CD4-positive, alpha-beta T cell treated with Interleukin-21 for 1 hour (primary cell): Measurements from ENCODE around the gene TMEM52.

Experiments used
- DNase-seq: peaks from one replicate; pipeline ENCODE4 v3.0.0-alpha.2; 2020

TMEM52 gene

DNA sequence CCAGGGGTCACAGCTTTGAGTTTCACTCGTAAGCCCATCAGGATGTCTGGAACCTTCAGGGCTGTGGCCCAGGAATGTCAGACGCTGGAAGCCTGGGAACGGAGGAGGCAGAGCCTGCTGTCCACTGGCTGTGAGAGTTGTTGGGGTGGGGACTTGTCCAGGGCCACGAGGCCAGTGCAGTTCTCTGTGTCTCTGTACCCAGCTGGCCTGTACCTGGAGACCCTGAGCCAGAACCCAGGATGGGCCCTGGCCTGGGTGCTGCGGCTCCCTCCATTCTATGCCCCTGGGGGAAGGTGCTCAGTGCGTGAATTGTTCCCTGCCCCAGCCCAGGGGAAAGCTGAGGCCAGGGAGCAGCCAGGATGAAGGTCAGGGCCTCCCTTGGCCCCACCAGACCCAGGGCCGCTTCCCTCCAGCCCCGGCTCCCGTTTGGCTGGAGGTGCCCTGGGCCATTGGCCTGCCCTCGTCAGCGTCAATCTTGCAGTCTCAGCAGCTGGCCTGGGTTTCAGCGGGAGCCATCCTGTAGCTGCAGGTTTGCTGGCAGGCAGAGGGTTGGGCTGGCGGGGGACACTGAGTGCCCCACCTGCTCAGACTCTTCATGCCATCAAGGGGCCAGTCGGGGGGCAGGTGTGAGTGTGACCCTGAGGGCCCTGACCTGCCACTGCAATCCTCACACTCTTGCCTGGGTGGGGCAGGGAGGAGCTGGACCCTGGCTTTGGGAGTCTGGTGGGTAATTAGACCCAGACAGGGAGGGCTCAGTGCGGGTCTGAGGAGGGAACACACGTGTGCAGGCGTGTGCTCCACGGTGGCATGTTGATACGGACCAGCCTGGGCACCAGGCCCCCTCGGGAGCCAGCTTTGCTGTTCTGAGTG lies 4.7 kb downstream of the TMEM52 start:
- no peak for DNase-seq

DNA sequence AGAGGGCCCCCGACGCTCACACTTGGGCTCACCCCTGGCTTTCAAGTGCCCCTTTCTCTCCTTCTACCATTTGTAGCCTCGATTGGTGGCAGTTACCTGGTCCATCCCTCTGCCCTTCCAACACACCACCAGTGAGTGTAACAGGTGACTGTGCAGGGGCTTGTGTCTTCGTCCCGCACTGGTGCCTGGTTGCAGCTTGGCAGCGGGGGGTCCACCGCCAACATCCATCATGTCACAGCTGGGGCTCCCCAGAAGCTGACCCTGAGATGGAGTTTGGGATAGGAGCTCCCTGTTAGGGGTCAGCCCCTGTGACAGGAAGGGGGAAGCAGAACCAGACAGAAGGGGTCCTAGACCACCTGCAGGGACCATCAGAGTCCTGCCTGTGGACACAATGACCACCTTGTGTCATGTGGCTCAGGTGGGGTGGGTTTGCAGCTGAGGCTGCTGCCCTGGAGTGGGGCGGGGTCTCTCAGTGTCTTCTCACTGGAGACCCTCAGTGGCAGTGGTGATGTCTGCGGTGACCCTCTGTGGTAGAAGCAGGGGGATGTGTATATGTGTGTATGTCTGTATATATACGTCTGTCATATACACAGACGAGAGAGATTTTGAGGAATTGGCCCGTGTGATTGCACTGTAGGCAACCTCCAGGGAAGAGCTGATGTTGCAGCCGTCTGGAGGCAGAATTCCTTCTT lies 7.6 kb downstream of the TMEM52 start:
- DNase-seq: no peak

DNA sequence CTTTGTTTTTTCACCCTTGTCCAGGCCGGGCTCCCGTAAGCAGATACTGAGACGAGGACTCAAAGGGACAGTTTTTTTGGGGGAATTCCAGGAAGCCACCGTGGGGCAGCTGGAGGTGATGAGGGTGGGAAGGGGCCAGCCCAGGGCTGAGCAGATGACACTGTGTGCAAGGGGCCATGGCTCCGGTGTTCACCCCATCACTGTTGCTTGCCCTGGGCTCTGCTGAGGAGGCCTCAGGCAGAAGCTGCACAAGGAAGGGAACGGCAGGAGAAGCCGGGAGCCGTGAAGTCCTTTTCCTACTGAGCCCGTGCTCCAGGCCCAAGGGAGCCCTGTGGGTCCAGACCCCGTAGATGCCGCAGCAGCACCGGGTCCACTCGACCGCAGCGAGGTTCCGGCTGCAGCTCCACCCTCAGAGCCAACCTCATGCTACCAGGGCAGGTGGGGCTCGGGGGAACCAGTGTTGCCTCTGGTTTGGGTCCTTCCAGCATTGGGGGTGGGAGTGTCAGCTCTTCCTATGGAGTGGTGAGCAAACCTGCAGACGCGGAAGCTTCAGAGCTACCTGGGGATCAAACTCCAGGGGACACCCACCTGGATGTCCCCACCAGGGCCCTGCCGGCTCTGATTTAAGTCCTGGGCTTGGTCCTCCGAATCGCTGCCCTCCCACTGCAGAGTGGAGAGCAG lies 8.3 kb downstream of the TMEM52 start:
- DNase-seq: no peak

DNA sequence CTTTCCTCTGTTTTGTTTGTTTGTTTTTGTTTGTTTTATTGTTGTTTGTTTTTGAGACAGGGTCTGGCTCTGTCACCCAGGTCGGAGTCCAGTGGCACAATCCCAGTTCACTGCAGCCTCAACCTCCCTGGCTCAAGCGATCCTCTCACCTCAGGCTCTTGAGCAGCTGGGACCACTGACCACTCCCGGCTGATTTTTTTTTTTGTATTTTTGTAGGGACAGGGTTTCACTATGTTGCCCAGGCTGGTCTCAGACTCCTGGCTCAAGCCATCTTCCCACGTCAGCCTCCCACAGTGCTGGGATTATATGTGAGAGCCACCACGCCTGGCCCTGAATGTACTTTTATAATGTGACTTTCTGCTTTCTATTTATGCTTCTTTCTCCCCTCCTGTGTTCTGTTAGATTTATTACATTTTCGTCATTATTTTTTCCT lies 9.0 kb downstream of the TMEM52 start:
- no peak for DNase-seq

DNA sequence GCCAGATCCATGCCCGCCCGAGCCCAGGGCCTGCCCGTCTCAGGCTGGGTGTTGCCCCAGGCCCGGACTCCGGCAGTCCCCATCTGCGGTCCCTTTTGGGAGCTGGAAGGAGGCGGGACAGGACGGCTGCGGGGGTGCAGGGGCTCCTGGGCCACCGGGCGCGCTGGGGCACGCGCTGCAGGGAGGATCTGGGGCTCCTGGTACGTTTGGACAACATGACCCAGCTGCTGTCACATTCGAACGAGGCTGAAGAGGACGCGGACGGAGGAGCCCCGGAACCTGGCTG lies 10.6 kb downstream of the TMEM52 start:
- DNase-seq: no peak

DNA sequence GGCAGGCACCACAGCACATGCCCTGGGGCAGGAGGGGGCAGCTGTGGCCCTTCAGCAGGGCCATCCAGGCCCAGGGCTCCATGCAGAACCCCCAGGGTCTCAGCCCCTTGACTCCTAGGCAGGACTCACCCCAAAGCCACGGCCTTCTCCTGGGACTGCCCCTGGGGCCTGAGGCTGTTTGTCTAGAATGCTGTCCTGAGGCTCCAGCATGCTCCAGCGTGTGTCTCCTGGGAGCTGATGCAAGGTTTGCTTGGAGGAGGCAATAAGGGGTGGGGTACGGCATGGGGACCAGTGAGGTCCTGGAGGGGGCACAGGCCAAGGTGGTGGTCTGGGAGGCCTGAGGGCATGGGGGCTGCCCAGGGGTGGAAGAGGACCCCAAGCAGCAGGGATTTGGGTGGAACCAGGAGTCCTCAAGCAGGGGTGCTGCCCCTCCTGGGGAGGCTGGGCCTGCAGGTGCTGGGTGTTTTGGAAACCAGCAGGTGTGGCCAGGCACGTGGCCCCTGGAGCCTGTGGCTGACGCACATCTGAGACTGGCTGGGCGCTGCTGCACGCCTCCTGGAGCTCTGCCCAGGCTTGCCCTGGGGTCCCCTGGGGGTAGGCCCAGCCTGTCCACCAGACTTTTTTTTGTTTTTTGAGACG lies 11.9 kb downstream of the TMEM52 start:
- no peak for DNase-seq

DNA sequence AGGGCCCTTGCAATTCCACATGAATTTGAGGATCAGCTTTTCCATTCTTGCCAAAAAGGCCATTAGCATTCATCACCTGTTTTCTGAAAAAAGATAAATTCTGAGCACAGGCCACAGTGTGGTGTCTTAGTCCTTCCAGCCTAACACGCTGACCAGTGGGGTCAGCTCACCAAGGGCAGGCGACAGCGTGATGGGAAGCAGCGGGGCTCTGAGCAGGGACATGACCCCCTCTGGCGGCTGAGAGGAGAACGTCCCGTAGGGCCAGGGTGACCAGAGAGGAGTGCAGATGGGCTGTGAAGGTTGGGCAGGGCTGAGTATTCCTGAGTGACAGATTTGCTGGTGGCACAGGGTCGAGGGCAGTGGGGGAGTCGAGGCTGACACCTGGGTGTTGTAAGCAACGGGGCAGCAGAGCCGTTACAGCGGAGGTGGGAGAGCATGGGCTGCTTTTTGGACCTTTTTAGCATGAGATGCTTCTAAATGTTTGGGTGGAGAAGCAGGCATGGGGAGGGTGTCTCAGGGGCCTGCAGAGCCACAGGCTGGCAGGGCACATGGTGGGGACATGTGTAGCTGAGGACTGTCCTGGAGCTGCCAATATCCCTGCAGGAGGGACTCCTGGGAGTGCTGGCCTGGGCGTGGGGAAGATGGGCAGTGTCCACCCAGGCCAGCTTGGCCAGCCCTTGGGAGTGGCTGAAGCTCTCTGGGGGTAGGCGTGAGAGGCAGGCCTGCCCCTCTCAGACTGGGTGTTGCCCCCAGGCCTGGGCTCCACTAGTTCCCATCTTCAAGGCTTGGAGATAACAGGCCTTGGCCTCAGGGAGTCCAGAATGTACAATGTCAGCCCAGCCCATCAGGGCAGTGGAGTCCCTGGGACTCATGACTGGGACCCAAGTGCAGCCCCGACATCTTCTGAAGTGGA lies 12.6 kb downstream of the TMEM52 start:
- peak; percentile 74 for DNase-seq

DNA sequence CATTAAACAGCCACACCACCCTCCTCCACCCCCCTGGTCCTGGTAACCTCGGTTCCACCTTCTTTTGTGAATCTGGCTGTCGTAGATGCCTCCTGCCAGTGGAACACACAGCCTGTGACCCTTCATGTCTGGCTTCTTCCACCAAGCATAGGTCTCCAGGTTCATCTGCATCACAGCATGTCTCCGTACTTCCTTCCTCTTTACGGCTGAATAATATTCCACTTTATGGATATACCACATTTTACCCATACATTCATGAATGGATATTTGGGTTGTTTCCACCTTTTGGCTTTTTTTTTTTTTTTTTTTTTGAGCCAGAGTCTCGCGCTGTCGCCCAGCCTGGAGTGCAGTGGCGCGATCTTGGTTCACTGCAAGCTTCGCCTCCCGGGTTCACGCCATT lies 15.9 kb downstream of the TMEM52 start:
- DNase-seq: no peak

DNA sequence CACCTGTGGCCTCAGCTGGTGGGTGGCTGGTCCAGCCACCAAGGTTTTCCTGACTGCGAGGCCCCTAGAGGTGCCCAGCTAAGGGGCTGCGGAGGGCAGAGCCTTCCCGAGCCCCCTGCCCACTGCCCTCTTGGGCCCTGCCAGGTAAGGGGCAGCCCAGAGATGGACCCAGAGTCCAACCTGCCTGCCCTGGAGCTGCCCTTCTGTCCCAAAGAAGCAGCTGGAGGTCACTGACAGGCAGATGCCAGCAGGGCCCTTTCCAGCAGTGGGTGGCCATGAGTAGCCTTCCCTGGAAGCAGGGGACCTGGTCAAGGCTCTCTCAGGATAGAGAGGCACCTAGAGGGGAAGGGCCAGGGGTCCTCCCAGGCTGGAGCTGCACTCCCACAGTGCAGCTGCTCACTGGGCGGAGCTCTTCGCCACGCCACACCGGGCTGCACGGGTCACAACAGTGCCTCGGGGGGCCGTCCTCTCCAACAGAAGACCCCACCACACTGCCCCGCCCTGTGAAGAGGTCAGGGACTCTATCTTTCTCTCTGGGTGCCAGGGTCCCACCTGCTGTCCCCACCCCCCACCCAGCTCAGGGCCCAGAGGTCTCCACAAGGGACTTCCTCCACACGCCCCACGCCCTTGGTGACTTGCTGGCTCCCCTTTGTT lies 17.3 kb downstream of the TMEM52 start:
- no peak for DNase-seq

DNA sequence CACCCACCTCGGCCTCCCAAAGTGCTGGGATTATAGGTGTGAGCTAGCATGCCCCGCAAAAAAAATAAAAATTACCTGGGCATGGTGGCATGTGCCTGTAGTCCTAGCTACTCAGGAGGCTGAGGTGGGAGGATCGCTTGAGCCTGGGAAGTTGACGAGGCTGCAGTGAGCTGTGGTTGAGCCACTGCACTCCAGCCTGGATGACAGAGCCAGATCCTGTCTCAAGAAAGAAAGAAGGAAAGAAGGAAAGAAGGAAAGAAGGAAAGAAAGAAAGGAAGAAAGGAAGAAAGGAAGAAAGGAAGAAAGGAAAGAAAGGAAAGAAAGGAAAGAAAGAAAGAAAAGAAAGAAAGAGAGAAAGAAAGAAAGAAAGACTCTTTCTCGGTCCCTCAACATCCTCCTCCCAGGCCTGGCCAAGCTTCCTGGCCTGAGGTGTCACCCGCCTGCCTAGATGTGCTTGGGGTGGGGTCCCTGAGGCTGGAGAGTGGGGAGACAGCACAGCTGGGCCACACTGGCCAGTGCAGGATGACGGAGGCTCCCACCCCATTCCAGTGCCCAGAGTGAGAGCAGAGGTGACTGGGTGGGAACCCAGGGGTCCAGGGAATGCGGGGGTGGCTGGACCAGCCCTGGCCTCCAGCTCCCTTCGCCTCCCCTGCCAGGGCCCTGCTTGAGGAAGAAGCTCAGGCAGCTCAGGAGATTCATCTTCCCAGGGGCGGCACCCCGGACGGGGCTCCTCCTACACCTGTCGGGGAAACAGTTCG lies 18.0 kb downstream of the TMEM52 start:
- DNase-seq: no peak

DNA sequence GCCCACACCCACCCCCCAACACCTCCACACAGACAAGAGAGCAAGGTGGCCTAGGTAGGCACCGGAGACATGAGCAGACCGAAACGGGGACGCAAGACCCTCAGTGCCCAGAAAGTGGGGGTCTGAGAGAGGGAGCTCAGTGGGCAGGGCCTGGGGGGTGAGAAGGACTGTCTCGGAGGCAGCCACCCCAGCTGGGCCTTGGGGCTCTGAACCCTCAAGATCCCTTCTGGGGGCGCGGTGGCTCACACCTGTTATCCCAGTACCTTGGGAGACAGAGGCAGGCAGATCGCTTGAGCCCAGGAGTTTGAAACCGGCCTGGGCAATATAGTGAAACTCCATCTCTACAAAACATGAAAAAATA lies 19.1 kb downstream of the TMEM52 start:
- DNase-seq: no peak

DNA sequence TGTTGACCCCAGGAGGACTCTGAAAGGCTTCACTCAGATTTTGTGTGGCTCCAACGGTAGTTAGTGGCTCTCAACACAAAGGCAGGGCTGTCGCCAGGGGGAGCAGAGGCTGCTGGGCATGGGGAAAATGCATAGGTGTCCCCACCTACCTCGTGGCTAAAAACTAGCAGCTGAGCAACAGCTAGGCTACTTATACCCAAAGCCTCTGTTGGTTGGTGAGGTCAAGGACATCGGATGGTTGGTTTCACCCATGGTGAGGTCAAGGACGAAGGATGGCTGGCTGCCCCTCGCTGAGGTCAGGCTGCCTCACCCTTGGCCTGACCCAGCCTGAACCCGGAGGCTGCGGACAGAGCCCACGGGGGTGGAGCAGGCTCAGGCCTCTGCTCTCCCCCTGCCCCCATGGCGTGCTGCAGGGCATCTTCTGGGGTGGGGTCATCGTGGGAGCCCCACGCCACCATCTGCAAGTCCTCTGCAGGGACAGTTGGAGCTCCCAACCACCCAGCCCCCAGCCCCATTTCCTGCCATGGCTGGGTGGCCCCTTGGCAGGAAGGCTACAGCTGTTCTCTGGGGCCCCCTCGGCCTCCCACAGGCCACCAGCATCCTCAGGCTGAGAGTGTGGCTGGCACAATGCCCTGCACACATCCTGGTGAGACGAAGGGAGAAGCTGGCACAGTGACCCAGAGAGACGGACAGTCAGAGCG lies 19.7 kb downstream of the TMEM52 start:
- no peak for DNase-seq

DNA sequence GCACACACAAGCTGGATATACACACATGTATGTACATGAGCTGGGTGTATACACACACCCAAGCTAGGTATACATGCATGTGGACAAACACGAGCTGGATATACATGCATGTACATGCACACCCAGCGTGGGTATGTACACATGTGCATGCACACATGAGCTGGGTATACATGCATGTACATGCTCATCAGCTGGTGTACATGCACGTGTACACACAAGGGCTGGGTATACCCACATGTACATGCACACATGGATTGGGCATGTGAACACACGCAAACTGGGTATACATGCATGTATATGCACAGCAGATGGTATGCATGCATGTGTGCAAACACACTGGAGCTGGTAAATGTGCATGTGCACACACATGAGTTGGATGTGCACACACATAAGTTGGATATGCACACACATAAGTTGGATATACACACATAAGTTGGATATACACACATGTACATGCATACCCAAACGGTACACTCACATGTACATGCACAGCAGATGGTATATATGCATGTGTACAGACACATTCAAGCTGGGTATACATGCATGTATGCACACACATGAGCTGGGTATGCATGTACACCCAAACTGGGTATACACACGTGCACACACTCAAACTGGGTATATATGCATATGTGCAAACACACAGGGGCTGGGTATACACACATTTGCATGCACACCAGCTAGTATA lies 20.7 kb downstream of the TMEM52 start:
- no peak for DNase-seq

DNA sequence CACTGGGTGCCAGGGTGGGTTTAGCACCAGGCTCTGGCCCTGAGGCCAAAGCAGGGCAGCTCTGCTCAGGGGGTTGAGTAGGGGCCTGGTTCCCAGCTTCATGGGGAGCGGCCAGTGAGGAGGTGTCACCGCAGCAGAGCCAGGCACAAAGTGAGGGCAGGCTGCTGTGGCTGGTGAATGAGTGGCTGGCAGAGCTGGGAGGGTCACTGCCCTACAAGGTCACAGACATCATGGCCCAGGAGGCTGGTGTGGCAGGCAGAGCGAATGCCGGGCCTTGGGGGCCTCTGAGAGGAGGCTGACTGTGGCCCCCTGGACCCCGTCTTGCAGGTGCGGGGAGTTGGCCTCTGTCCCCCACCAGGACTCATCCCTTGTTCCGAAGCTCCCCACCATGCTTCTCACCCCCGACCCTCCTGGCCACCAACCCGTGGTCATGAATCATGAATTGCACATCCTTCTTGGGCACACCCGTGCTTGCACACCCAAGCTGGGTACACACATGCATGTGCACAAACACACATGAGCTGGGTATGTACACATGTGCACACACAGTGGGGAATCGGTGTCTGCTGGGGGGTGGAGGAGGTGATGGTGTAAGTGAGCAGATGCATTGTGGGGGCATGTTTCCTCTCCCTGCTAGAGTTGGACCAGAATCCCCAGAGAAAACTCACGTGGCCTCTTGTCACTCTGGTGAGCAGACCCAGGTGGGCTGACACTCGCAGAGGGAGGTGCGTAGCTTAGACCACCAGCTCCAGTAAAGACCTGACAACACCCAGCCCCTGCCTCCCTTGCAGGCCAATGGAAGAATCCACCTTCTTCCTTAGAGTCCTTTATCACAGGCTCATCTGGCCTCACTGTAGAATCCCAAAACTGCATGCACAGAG lies 23.4 kb downstream of the TMEM52 start:
- no peak for DNase-seq

DNA sequence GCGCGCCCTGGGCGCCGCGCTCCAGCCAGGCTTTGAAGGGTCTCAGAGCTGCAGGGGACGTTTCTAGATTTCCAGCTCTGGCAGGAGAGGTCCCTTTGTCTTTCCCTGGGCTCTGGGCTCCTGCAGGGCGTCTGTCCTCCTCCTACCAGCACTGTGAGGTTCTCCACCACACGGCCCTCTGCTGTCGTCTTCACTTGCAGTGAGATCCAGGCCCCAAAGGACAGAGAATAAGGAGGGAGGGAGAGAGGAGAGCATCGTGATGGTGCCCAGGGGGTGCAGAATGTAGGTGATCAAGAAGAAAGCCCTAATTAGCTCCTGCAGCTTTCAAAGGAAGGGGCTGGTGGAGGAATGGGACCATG lies 24.0 kb downstream of the TMEM52 start:
- no peak for DNase-seq

DNA sequence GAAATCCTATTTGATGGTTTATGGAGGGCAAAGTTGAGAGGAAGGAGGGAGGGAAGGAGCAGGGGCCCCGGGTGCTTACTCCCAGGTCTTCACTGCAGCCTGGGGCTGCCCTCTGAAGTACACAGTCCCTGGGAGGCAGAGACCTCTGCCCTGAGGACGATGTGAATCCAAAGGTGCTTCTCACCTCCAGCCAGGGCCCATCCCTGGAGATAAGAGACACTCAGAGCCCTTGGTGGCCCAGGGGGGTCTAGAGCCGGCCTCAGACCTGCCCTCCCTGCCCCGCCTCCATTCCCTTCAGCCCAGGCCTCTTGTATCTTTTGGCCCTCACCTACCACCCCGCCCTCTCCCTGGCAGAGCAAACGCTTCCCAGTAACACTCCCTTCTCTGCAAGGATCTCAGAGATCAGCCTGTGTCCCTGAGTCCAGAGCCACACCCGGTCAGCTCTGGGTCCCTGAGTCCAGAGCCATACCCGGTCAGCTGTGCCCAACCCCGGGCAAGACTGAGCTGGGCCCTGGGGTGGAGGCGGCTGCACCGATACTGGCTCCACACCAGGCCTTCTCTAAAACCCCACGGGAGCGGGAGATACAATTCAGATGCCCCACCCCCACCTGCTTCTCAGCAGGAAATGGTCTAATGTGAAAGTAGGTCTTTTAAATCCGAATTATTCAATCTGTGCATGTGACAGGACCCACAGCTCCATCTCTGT lies 24.6 kb downstream of the TMEM52 start:
- DNase-seq: no peak

DNA sequence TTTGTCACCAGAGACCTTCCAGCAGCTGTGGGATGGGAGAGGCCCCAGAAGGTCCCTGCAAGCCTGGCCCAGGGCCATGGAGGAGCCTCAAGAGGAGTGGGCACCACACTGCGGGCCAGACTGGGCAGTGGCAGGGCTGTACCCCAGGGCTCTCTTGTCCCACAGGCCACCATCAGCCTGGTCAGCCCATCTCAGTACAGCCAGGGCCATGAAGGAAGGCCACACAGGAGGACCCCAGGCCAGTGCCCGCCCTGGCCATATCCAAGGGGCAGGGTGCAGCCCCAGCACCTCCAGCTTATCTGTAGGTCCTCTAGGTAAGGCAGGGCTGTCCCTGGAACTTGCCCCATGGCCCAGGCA lies 25.1 kb downstream of the TMEM52 start:
- no peak for DNase-seq

DNA sequence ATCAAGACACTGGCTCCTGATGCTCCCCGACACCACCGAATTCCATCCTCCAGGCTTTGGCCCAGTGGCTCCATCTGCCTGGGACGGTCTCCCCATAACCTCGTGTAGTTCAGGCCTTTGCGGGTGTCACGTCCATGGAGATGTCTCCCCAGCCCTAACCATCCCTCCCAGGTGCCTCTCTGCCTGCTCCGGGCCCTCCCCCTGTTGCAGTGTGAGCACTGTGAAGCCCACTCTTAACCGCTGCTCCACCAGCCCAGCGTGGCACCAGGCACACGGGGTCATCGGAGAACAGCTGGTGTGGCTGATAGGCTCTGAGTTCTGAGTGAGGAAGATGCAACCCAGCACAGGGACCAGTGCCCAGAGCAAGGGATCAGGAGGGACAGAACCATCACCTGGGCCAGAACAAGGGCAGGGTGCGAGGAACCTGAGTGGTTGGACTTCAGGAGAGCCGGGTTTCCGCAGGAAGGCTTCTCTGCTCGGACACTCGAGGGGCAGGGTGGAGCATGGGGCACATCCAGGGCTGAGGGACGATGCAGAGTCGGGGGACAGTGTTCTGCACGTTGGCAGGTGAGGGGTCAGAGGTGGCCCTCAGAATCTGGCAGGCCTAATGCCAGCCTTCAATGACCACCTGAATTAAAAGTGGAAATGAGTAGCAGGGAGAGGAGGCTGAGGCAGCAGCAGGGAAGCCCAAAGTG lies 25.6 kb downstream of the TMEM52 start:
- no peak for DNase-seq
